Heart left ventricle (tissue), 13 donors: ENCODE data around the gene LIPC.

Source experiments
- CTCF ChIP-seq, 12 donors: fragments of 200-600 bp; sonication (generic) in 4 of 12; IDR thresholded peaks; one replicate each; pipeline versions ENCODE4 v1.5.0 to v1.8.0; 2018 to 2022; ENCODE audit warnings: antibody characterized with exemption in 12 of 12, mild to moderate bottlenecking in 5 of 12
- POLR2A ChIP-seq, 2 donors: fragments of 450-650 bp; IDR thresholded peaks; one replicate each; pipeline ENCODE4 v1.6.1; 2017; ENCODE audit warnings: antibody characterized with exemption in 2 of 2, mild to moderate bottlenecking in 2 of 2, moderate library complexity in 2 of 2
- donor health status: ischemic (EF 13 %, LVEDD 7.1; RV severe dilation, severe dysfunction).
- donor health status: DM: no; HTN: yes; CAD: no.
- donor health status: DM: no; HTN: no; CAD: no.
- donor health status: ischemic (EF 25% LVEDD 6.9; RV normal size, moderate dysfunction).
- donor health status: ischemic (EF 25% LVEDD 5.7; RV mildly dilated, moderate dysfunction).
- donor health status: ischemic (EF 35%, LVEDD 5.7; RV mildly dilated, moderate dysfunction).
- donor health status: nonischemic (EF 11% LVEDD 7.7; RV severe dilation, severe dysfunction).
- donor health status: DM: yes; HTN: yes; CAD: no.
- donor health status: PGD.
- donor health status: ischemic (EF 29% LVEDD 5.4; RV normal size, mild dysfunction).
- donor health status: nonischemic (EF 23%, LVEDD 6.1; RV moderate dilation, normal function).

GRCh38 chr15:58432401-58432800 is 610 bp downstream of the LIPC start:
- TF ChIP-seq CTCF (IDR thresholded peaks at IDR 0.05), result no peak
- no peak for TF ChIP-seq POLR2A (IDR thresholded peaks at IDR 0.05)
